Stomach (tissue), 9 donors: ENCODE measurements around the gene SARS2. TPM values are rescaled to one million over a fixed set of nuclear protein-coding genes. Genes with fewer than 3 reads are reported as not detected.

Experiments used
- DNase-seq, 2 donors: peaks; one replicate each; pipeline versions ENCODE4 v3.0.0 to v3.0.0-alpha.2; 2013 to 2019
- H3K27ac ChIP-seq, 5 donors: fragments of 200-600 bp in 4 of 5; sonication (generic) in 4 of 5; one replicate each; pipeline ENCODE4 v1.5.1; 2013 to 2019; ENCODE audit warnings: mild to moderate bottlenecking in 1 of 5, moderate library complexity in 1 of 5
- H3K27me3 ChIP-seq, 3 donors: fragments of 200-600 bp; sonication (generic); one replicate each; pipeline ENCODE4 v1.5.1; 2017 to 2019; ENCODE audit warnings: mixed run types in 1 of 3
- H3K36me3 ChIP-seq, 4 donors: fragments of 200-600 bp; sonication (generic); 1 replicate in 3 of 4; 2 replicates in 1 of 4; pipeline ENCODE4 v1.5.1; 2016 to 2019
- H3K4me1 ChIP-seq, 4 donors: fragments of 200-600 bp; sonication (generic); one replicate each; pipeline ENCODE4 v1.5.1; 2016 to 2019
- H3K4me3 ChIP-seq, 4 donors: fragments of 200-600 bp; sonication (generic) in 3 of 4; one replicate each; pipeline ENCODE4 v1.5.1; 2016 to 2019; ENCODE audit warnings: mild to moderate bottlenecking in 1 of 4
- H3K9me3 ChIP-seq, 4 donors: fragments of 200-600 bp; sonication (generic); one replicate each; pipeline ENCODE4 v1.5.1; 2016 to 2019
- CTCF ChIP-seq, 7 experiments: fragments of 450-650 bp in 4 of 7; fragments of 200-600 bp in 3 of 7; sonication (generic) in 3 of 7; IDR thresholded peaks; one replicate each; pipeline ENCODE4 v1.5.1; 2016 to 2019; ENCODE audit warnings: antibody characterized with exemption in 7 of 7, control low read depth in 2 of 7, mild to moderate bottlenecking in 1 of 7
- EP300 ChIP-seq: sonication (generic); formaldehyde crosslinking; IDR thresholded peaks from one replicate; pipeline ENCODE4 v1.6.1; 2017; ENCODE audit warnings: antibody characterized with exemption
- POLR2A ChIP-seq, 4 donors: fragments of 450-650 bp; IDR thresholded peaks; one replicate each; pipeline ENCODE4 v1.6.1; 2016; ENCODE audit warnings: antibody characterized with exemption in 4 of 4, control low read depth in 2 of 4, mild to moderate bottlenecking in 1 of 4, moderate library complexity in 1 of 4
- POLR2AphosphoS5 ChIP-seq, 3 donors: sonication (generic); formaldehyde crosslinking; IDR thresholded peaks; one replicate each; pipeline ENCODE4 v1.6.1; 2016; ENCODE audit warnings: antibody characterized with exemption in 3 of 3
- whole genome bisulfite sequencing, 5 donors: extraction: QIAGEN DNeasy Blood & Tissue Kit in 3 of 5; methylation state at CpG; one replicate each; pipeline versions ENCODE4 v1.1.5 to v1.1.7; 2013 to 2018; 5-methylcytosine and 5-hydroxymethylcytosine counted together
- intact Hi-C: fragments of 100-400 bp; cut with DNase I; formaldehyde crosslinking; loops from one replicate; pipeline ENCODE4 v1.15.1; 2023; ENCODE audit warnings: low total_unique reads
- polyA plus RNA-seq, 3 donors: library from polyadenylated mRNA; stranded (reverse); fragments of 200-250 nt; gene quantifications; one replicate each; pipeline ENCODE4 v1.2.3, GENCODE V29; 2013
- total RNA-seq, 5 donors: library from RNA; depleted of rRNA; stranded (reverse); fragments of >200 nt; gene quantifications; one replicate each; pipeline versions ENCODE4 v1.1.0 to v1.2.3, GENCODE V29; 2014 to 2016
- donor health status: healthy with polysubstance abuse.
- donor health status: Bipolar disorder and iron deficiency.
- donor health status: healthy.

SARS2 gene
- total and polyA plus RNA-seq, 8 donors, result 4.9 to 59.4 (median 27.7) TPM; not detected in 1

GRCh38 chr19:38949580-38950367, 19.2 kb upstream of the SARS2 start:
- no peaks in the 10 kb centered on the region for H3K9me3 ChIP-seq
- H3K36me3 ChIP-seq, result peaks cover 0 to 28% (median 16%) of the 10 kb centered on the region in 4 donors
- intact Hi-C loops, result no loop called here
- TF ChIP-seq POLR2A (IDR thresholded peaks at IDR 0.05) (no peak), POLR2AphosphoS5 (IDR thresholded peaks at IDR 0.05) (peak in 1 of 3 donors; percentile 6)
- 7 to 13% (median 8%) methylated on average over 35 to 72 of the region's 72 CpGs for whole genome bisulfite sequencing, 5 donors
- H3K27me3 ChIP-seq, result peaks cover 0 to 12% (median 7%) of the 10 kb centered on the region in 3 donors
- peak overlapping the region; percentile 40 to 47 (median 45) for H3K4me3 ChIP-seq
- H3K4me1 ChIP-seq, result peaks cover 8 to 26% (median 24%) of the 10 kb centered on the region in 4 donors
- peak overlapping the region in 1 of 5 donors; percentile 37 for H3K27ac ChIP-seq
- peak; percentile 90 to 95 for DNase-seq

- peaks cover 8 to 15% (median 15%) of the 10 kb centered on the region in 4 donors for H3K4me1 ChIP-seq
- no peaks in the 10 kb centered on the region for H3K9me3 ChIP-seq
- peaks cover 0 to 12% (median 7%) of the 10 kb centered on the region in 3 donors for H3K27me3 ChIP-seq
- intact Hi-C loops, result no loop called here
- peaks cover 0 to 39% (median 17%) of the 10 kb centered on the region in 4 donors for H3K36me3 ChIP-seq
- TF ChIP-seq POLR2AphosphoS5 (IDR thresholded peaks at IDR 0.05) (no peak), CTCF (IDR thresholded peaks at IDR 0.05) (no peak), POLR2A (IDR thresholded peaks at IDR 0.05) (no peak), EP300 (no peak)
- 75 to 88% (median 87%) methylated on average over 10 to 11 of the region's 11 CpGs for WGBS, 5 donors
- DNase-seq, result no peak
- H3K27ac ChIP-seq, result no peak overlapping the region
- H3K4me3 ChIP-seq, result no peak overlapping the region
Observed at GRCh38 chr19:38946229-38947010, 15.9 kb upstream of the SARS2 start.

- TF ChIP-seq POLR2A (IDR thresholded peaks at IDR 0.05), result no peak
- no peak for TF ChIP-seq EP300
- no peak for TF ChIP-seq CTCF (IDR thresholded peaks at IDR 0.05)
- TF ChIP-seq POLR2AphosphoS5 (IDR thresholded peaks at IDR 0.05), result no peak
- Histone ChIP-seq H3K4me1 (peaks cover 8 to 15% (median 13%) of the 10 kb centered on the region in 4 donors), H3K36me3 (peaks cover 0 to 39% (median 17%) of the 10 kb centered on the region in 4 donors), H3K9me3 (no peaks in the 10 kb centered on the region), H3K4me3 (no peak overlapping the region), H3K27me3 (peaks cover 0 to 12% (median 7%) of the 10 kb centered on the region in 3 donors), H3K27ac (no peak overlapping the region)
- intact Hi-C loops, result no loop called here
- DNase-seq, result no peak
- WGBS, 5 donors, result 79 to 95% (median 89%) methylated on average over 3 of the region's 3 CpGs
Observed at GRCh38 chr19:38945562-38946228, 15.1 kb upstream of the SARS2 start.

GRCh38 chr19:38944981-38945506, 14.5 kb upstream of the SARS2 start:
- H3K36me3 ChIP-seq, result peaks cover 0 to 39% (median 17%) of the 10 kb centered on the region in 4 donors
- H3K27me3 ChIP-seq, result peaks cover 0 to 8% (median 4%) of the 10 kb centered on the region in 3 donors
- 87 to 95% (median 94%) methylated on average over 5 to 12 of the region's 12 CpGs for WGBS, 5 donors
- TF ChIP-seq CTCF (IDR thresholded peaks at IDR 0.05) (no peak), POLR2AphosphoS5 (IDR thresholded peaks at IDR 0.05) (no peak), POLR2A (IDR thresholded peaks at IDR 0.05) (no peak), EP300 (no peak)
- H3K27ac ChIP-seq, result no peak overlapping the region
- no peak overlapping the region for H3K4me3 ChIP-seq
- no peaks in the 10 kb centered on the region for H3K9me3 ChIP-seq
- DNase-seq, result no peak
- intact Hi-C loops, result no loop called here
- peaks cover 3 to 8% (median 7%) of the 10 kb centered on the region in 4 donors for H3K4me1 ChIP-seq
